GM23338 (cell line): Measurements from ENCODE around the gene STK33. TPM values are rescaled to one million over a fixed set of nuclear protein-coding genes. Genes with fewer than 3 reads are reported as not detected.

Source experiments
- ATAC-seq: fragments of 200-7000 bp; cut with Tn5 transposase; 3 replicates; pipeline ENCODE4 v1.9.1; 2020
- DNase-seq: peaks from one replicate; pipeline ENCODE4 v3.0.0-alpha.2; 2015; ENCODE audit warnings: low spot score
- H2AFZ ChIP-seq: fragments of 200-600 bp; sonication (generic); 2 replicates; pipeline ENCODE4 v1.8.0; 2016; ENCODE audit warnings: antibody characterized with exemption, mild to moderate bottlenecking, moderate library complexity
- H3F3A ChIP-seq: fragments of 200-600 bp; sonication (generic); replicated peaks from 2 replicates; pipeline ENCODE4 v1.8.0; 2017; ENCODE audit warnings: antibody characterized with exemption, mixed run types, low read depth
- H3K27ac ChIP-seq: fragments of 200-600 bp; sonication (generic); 2 replicates; pipeline ENCODE4 v1.6.1; 2016; ENCODE audit warnings: low read depth
- H3K27me3 ChIP-seq: fragments of 200-600 bp; sonication (generic); 2 replicates; pipeline ENCODE4 v1.8.0; 2016; ENCODE audit warnings: mild to moderate bottlenecking, mixed run types, moderate library complexity; ENCODE audit not compliant: insufficient read depth
- H3K36me3 ChIP-seq: fragments of 200-600 bp; sonication (generic); 2 replicates; pipeline ENCODE4 v1.8.0; 2016; ENCODE audit warnings: mild to moderate bottlenecking; ENCODE audit not compliant: insufficient read depth
- H3K4me1 ChIP-seq: fragments of 200-600 bp; sonication (generic); 2 replicates; pipeline ENCODE4 v1.8.0; 2016; ENCODE audit warnings: mild to moderate bottlenecking, moderate library complexity; ENCODE audit not compliant: insufficient read depth
- H3K4me2 ChIP-seq: fragments of 200-600 bp; sonication (generic); 2 replicates; pipeline ENCODE4 v1.7.1; 2017; ENCODE audit warnings: mixed run types
- H3K4me3 ChIP-seq: fragments of 200-600 bp; sonication (generic); 2 replicates; pipeline ENCODE4 v1.6.1; 2016; ENCODE audit warnings: mixed run types
- H3K79me2 ChIP-seq: fragments of 200-600 bp; sonication (generic); replicated peaks from 2 replicates; pipeline ENCODE4 v1.8.0; 2017; ENCODE audit warnings: mild to moderate bottlenecking; ENCODE audit not compliant: insufficient read depth
- H3K9me2 ChIP-seq: fragments of 200-600 bp; sonication (generic); 2 replicates; pipeline ENCODE4 v1.8.0; 2017; ENCODE audit not compliant: insufficient read depth
- H4K20me1 ChIP-seq: fragments of 200-600 bp; sonication (generic); replicated peaks from 2 replicates; pipeline ENCODE4 v1.8.0; 2017; ENCODE audit warnings: mild to moderate bottlenecking; ENCODE audit not compliant: insufficient read depth
- H3K27ac Mint-ChIP-seq: 2 replicates; pipeline ENCODE4 v1.8.0; 2020; ENCODE audit warnings: inconsistent platforms, mild to moderate bottlenecking, moderate library complexity, mixed read lengths
- H3K27me3 Mint-ChIP-seq: 3 replicates; pipeline ENCODE4 v1.8.0; 2022; ENCODE audit warnings: low read depth, mild to moderate bottlenecking, moderate library complexity, mixed read lengths, inconsistent platforms; ENCODE audit not compliant: insufficient read depth, poor library complexity
- H3K36me3 Mint-ChIP-seq: 3 replicates; pipeline ENCODE4 v1.8.0; 2021; ENCODE audit warnings: low read depth, mild to moderate bottlenecking, inconsistent platforms, moderate library complexity, mixed read lengths
- H3K4me1 Mint-ChIP-seq: 3 replicates; pipeline ENCODE4 v1.8.0; 2020; ENCODE audit warnings: mild to moderate bottlenecking, inconsistent platforms, mixed read lengths
- H3K4me3 Mint-ChIP-seq: 3 replicates; pipeline ENCODE4 v1.8.0; 2021; ENCODE audit warnings: moderate library complexity, mild to moderate bottlenecking, inconsistent platforms, mixed read lengths
- H3K9me3 Mint-ChIP-seq: 3 replicates; pipeline ENCODE4 v1.8.0; 2020; ENCODE audit warnings: moderate library complexity, mild to moderate bottlenecking, inconsistent platforms, mixed read lengths
- CREB1 ChIP-seq: fragments of 250-450 bp; sonication (Bioruptor Pico); IDR thresholded peaks from 2 replicates; pipeline ENCODE4 v1.5.0; 2020; ENCODE audit warnings: low read depth, mild to moderate bottlenecking, moderate library complexity
- EZH2 ChIP-seq: fragments of 200-600 bp; sonication (generic); IDR thresholded peaks from one replicate; pipeline ENCODE4 v1.8.0; 2017; ENCODE audit warnings: antibody characterized with exemption, mild to moderate bottlenecking, low read depth; ENCODE audit not compliant: unreplicated experiment
- EZH2phosphoT487 ChIP-seq: fragments of 200-600 bp; sonication (generic); IDR thresholded peaks from one replicate; pipeline ENCODE4 v1.8.1; 2018; ENCODE audit warnings: antibody characterized with exemption; ENCODE audit not compliant: unreplicated experiment
- JUNB ChIP-seq: IDR thresholded peaks from one replicate; pipeline ENCODE4 v1.6.1; 2016; ENCODE audit warnings: antibody characterized with exemption; ENCODE audit not compliant: unreplicated experiment
- NANOG ChIP-seq: IDR thresholded peaks from 2 replicates; pipeline ENCODE4 v1.6.1; 2016; ENCODE audit warnings: antibody characterized with exemption, borderline replicate concordance
- POLR2AphosphoS5 ChIP-seq: IDR thresholded peaks from 2 replicates; pipeline ENCODE4 v1.6.1; 2016; ENCODE audit warnings: antibody characterized with exemption, low read depth
- STAT1 ChIP-seq: IDR thresholded peaks from one replicate; pipeline ENCODE4 v1.6.1; 2016; ENCODE audit warnings: antibody characterized with exemption; ENCODE audit not compliant: unreplicated experiment
- ZNF114 ChIP-seq: fragments of 250-450 bp; sonication (Bioruptor Pico); IDR thresholded peaks from 2 replicates; pipeline ENCODE4 v1.5.0; 2020; ENCODE audit warnings: mild to moderate bottlenecking, moderate library complexity
- ZNF331 ChIP-seq: fragments of 250-450 bp; sonication (Bioruptor Pico); IDR thresholded peaks from 2 replicates; pipeline ENCODE4 v1.5.0; 2020; ENCODE audit warnings: low read depth, mild to moderate bottlenecking, moderate library complexity
- polyA plus RNA-seq: library from polyadenylated mRNA; unstranded; fragments of >200 nt; fragmentation: Nextera tagmentation; extraction: Ambion mirVana; gene quantifications from 2 replicates; pipeline ENCODE4 v1.2.1, GENCODE V29; 2016
- total RNA-seq: library from RNA; depleted of rRNA; stranded (reverse); fragments of >200 nt; shearing (Covaris generic); gene quantifications from 2 replicates; pipeline ENCODE4 v1.2.3, GENCODE V29; 2014
- TF ChIP-seq, protein P1 (sequence below): IDR thresholded peaks from one replicate; pipeline ENCODE4 v1.6.1; 2018; ENCODE audit warnings: antibody characterized with exemption; ENCODE audit not compliant: unreplicated experiment
- TF ChIP-seq, protein P2 (sequence below), 2 experiments: fragments of 200-600 bp in 1 of 2; sonication (generic) in 1 of 2; conservative IDR thresholded peaks; 2 replicates each; pipeline versions ENCODE4 v1.5.1 to v1.6.1; 2016 to 2017; ENCODE audit warnings: antibody characterized with exemption in 2 of 2, low read depth in 2 of 2, mild to moderate bottlenecking in 2 of 2, moderate library complexity in 1 of 2
- TF ChIP-seq, protein P3 (sequence below): fragments of 250-450 bp; sonication (Bioruptor Pico); IDR thresholded peaks from 2 replicates; pipeline ENCODE4 v1.5.0; 2020; ENCODE audit warnings: mild to moderate bottlenecking, moderate library complexity
- TF ChIP-seq, protein P4 (sequence below): IDR thresholded peaks from 2 replicates; pipeline ENCODE4 v1.6.1; 2016; ENCODE audit warnings: antibody characterized with exemption

Gene STK33
- total and polyA plus RNA-seq, 2 experiments from 2014 or later: 17.2 to 18.2 TPM

DNA sequence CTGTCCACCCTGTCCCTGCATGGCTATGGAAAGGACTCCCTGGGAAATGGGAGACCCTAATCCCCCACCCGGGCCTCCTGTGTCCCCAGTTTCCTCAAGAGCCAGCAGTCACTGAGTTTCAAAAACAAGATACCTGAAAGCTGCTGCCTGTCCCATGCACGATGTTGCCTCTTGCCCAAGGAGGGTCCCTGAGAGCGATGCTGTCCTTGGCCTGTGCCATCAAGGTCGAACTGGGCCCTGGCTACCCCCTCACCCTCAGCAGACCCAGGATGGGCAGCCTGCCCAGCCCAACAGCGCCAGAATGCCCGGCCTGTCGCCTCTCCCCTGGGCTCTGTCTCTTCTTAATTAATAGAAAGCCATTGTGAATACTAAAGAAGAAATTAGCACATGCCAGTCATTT lies 225.8 kb downstream of the STK33 start:
- no peak overlapping the region for H2AFZ ChIP-seq
- H3K9me2 ChIP-seq: no peaks in the 10 kb centered on the region
- no peak overlapping the region for H3K4me2 ChIP-seq
- no peaks in the 10 kb centered on the region for H4K20me1 ChIP-seq
- Mint-ChIP-seq H3K4me3 (no peak overlapping the region), H3K27ac (no peak overlapping the region), H3K27me3 (peaks cover 2% of the 10 kb centered on the region), H3K36me3 (no peaks in the 10 kb centered on the region; the same call in 2 of the 3 replicates), H3K4me1 (peaks cover 4% of the 10 kb centered on the region; the same call in 1 of the 3 replicates), H3K9me3 (no peaks in the 10 kb centered on the region; the same call in 2 of the 3 replicates)
- no peaks in the 10 kb centered on the region for H3K79me2 ChIP-seq
- H3K4me3 ChIP-seq: no peak overlapping the region
- TF ChIP-seq EZH2 (no peak), CREB1 (CRISPR knock-in tag) (no peak), JUNB (no peak), ZNF114 (CRISPR knock-in tag) (no peak), POLR2AphosphoS5 (no peak), ZNF331 (CRISPR knock-in tag) (no peak), EZH2phosphoT487 (no peak), STAT1 (no peak), NANOG (no peak)
- TF ChIP-seq, protein P1, sequence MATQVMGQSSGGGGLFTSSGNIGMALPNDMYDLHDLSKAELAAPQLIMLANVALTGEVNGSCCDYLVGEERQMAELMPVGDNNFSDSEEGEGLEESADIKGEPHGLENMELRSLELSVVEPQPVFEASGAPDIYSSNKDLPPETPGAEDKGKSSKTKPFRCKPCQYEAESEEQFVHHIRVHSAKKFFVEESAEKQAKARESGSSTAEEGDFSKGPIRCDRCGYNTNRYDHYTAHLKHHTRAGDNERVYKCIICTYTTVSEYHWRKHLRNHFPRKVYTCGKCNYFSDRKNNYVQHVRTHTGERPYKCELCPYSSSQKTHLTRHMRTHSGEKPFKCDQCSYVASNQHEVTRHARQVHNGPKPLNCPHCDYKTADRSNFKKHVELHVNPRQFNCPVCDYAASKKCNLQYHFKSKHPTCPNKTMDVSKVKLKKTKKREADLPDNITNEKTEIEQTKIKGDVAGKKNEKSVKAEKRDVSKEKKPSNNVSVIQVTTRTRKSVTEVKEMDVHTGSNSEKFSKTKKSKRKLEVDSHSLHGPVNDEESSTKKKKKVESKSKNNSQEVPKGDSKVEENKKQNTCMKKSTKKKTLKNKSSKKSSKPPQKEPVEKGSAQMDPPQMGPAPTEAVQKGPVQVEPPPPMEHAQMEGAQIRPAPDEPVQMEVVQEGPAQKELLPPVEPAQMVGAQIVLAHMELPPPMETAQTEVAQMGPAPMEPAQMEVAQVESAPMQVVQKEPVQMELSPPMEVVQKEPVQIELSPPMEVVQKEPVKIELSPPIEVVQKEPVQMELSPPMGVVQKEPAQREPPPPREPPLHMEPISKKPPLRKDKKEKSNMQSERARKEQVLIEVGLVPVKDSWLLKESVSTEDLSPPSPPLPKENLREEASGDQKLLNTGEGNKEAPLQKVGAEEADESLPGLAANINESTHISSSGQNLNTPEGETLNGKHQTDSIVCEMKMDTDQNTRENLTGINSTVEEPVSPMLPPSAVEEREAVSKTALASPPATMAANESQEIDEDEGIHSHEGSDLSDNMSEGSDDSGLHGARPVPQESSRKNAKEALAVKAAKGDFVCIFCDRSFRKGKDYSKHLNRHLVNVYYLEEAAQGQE: no peak
- TF ChIP-seq, protein P2, sequence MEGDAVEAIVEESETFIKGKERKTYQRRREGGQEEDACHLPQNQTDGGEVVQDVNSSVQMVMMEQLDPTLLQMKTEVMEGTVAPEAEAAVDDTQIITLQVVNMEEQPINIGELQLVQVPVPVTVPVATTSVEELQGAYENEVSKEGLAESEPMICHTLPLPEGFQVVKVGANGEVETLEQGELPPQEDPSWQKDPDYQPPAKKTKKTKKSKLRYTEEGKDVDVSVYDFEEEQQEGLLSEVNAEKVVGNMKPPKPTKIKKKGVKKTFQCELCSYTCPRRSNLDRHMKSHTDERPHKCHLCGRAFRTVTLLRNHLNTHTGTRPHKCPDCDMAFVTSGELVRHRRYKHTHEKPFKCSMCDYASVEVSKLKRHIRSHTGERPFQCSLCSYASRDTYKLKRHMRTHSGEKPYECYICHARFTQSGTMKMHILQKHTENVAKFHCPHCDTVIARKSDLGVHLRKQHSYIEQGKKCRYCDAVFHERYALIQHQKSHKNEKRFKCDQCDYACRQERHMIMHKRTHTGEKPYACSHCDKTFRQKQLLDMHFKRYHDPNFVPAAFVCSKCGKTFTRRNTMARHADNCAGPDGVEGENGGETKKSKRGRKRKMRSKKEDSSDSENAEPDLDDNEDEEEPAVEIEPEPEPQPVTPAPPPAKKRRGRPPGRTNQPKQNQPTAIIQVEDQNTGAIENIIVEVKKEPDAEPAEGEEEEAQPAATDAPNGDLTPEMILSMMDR (conservative IDR thresholded peaks at IDR 0.05; ENCODE audit: low read depth in 2 of 2): no peak
- TF ChIP-seq, protein P3, sequence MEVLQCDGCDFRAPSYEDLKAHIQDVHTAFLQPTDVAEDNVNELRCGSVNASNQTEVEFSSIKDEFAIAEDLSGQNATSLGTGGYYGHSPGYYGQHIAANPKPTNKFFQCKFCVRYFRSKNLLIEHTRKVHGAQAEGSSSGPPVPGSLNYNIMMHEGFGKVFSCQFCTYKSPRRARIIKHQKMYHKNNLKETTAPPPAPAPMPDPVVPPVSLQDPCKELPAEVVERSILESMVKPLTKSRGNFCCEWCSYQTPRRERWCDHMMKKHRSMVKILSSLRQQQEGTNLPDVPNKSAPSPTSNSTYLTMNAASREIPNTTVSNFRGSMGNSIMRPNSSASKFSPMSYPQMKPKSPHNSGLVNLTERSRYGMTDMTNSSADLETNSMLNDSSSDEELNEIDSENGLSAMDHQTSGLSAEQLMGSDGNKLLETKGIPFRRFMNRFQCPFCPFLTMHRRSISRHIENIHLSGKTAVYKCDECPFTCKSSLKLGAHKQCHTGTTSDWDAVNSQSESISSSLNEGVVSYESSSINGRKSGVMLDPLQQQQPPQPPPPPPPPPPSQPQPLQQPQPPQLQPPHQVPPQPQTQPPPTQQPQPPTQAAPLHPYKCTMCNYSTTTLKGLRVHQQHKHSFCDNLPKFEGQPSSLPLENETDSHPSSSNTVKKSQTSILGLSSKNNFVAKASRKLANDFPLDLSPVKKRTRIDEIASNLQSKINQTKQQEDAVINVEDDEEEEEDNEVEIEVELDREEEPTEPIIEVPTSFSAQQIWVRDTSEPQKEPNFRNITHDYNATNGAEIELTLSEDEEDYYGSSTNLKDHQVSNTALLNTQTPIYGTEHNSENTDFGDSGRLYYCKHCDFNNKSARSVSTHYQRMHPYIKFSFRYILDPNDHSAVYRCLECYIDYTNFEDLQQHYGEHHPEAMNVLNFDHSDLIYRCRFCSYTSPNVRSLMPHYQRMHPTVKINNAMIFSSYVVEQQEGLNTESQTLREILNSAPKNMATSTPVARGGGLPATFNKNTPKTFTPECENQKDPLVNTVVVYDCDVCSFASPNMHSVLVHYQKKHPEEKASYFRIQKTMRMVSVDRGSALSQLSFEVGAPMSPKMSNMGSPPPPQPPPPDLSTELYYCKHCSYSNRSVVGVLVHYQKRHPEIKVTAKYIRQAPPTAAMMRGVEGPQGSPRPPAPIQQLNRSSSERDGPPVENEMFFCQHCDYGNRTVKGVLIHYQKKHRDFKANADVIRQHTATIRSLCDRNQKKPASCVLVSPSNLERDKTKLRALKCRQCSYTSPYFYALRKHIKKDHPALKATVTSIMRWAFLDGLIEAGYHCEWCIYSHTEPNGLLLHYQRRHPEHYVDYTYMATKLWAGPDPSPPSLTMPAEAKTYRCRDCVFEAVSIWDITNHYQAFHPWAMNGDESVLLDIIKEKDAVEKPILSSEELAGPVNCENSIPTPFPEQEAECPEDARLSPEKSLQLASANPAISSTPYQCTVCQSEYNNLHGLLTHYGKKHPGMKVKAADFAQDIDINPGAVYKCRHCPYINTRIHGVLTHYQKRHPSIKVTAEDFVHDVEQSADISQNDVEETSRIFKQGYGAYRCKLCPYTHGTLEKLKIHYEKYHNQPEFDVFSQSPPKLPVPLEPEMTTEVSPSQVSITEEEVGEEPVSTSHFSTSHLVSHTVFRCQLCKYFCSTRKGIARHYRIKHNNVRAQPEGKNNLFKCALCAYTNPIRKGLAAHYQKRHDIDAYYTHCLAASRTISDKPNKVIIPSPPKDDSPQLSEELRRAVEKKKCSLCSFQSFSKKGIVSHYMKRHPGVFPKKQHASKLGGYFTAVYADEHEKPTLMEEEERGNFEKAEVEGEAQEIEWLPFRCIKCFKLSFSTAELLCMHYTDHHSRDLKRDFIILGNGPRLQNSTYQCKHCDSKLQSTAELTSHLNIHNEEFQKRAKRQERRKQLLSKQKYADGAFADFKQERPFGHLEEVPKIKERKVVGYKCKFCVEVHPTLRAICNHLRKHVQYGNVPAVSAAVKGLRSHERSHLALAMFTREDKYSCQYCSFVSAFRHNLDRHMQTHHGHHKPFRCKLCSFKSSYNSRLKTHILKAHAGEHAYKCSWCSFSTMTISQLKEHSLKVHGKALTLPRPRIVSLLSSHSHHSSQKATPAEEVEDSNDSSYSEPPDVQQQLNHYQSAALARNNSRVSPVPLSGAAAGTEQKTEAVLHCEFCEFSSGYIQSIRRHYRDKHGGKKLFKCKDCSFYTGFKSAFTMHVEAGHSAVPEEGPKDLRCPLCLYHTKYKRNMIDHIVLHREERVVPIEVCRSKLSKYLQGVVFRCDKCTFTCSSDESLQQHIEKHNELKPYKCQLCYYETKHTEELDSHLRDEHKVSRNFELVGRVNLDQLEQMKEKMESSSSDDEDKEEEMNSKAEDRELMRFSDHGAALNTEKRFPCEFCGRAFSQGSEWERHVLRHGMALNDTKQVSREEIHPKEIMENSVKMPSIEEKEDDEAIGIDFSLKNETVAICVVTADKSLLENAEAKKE (CRISPR knock-in tag): no peak
- TF ChIP-seq, protein P4, sequence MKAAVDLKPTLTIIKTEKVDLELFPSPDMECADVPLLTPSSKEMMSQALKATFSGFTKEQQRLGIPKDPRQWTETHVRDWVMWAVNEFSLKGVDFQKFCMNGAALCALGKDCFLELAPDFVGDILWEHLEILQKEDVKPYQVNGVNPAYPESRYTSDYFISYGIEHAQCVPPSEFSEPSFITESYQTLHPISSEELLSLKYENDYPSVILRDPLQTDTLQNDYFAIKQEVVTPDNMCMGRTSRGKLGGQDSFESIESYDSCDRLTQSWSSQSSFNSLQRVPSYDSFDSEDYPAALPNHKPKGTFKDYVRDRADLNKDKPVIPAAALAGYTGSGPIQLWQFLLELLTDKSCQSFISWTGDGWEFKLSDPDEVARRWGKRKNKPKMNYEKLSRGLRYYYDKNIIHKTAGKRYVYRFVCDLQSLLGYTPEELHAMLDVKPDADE: no peak
- no peaks in the 10 kb centered on the region for H3K27me3 ChIP-seq
- no peak for DNase-seq
- no peaks in the 10 kb centered on the region for H3K4me1 ChIP-seq
- no peak overlapping the region for H3K27ac ChIP-seq
- no peak for ATAC-seq
- no peaks in the 10 kb centered on the region for H3F3A ChIP-seq
- H3K36me3 ChIP-seq: no peaks in the 10 kb centered on the region
